ENCODE measurements around the gene CGB8.

GRCh38 chr19:49059053-49059452, 10.1 kb upstream of the CGB8 start:
- TF ChIP-seq CTCF (IDR thresholded peaks at IDR 0.05; ENCODE audit: insufficient read depth, low read depth, low read length) (no peak), EZH2 (IDR thresholded peaks at IDR 0.05; ENCODE audit: insufficient read depth, low read length) (no peak)
